HepG2 (cell line): ENCODE data around the gene PRAMEF27.
"Not testable (repeated sequence)": the region's sequence is repeated elsewhere in the genome, so short reads cannot be mapped to it uniquely, and the experiment has no call there.

Experiments
- GLI4 ChIP-seq: sonication (generic); formaldehyde crosslinking; IDR thresholded peaks from 2 replicates; pipeline ENCODE4 v1.5.1; 2020; ENCODE audit warnings: missing genetic modification reagents, mild to moderate bottlenecking, moderate library complexity, borderline replicate concordance
- GTF2F1 ChIP-seq: fragments of 150-350 bp; IDR thresholded peaks from 2 replicates; pipeline ENCODE4 v1.6.1; 2014; ENCODE audit warnings: low read length
- KAT7 ChIP-seq: IDR thresholded peaks from 2 replicates; pipeline ENCODE4 v1.6.1; 2018; ENCODE audit warnings: borderline replicate concordance, missing compliant biosample characterization
- KAT8 ChIP-seq: IDR thresholded peaks from 2 replicates; pipeline ENCODE4 v1.6.1; 2016; ENCODE audit warnings: missing genetic modification reagents, missing compliant biosample characterization
- KDM5B ChIP-seq: sonication (generic); formaldehyde crosslinking; IDR thresholded peaks from 2 replicates; pipeline ENCODE4 v1.4.0; 2020; ENCODE audit warnings: missing genetic modification reagents, mild to moderate bottlenecking, borderline replicate concordance
- MTF2 ChIP-seq: sonication (generic); formaldehyde crosslinking; IDR thresholded peaks from 2 replicates; pipeline ENCODE4 v1.5.0; 2020; ENCODE audit warnings: missing genetic modification reagents, borderline replicate concordance
- NR1H2 ChIP-seq: sonication (generic); formaldehyde crosslinking; IDR thresholded peaks from 2 replicates; pipeline ENCODE4 v1.8.1; 2022; ENCODE audit warnings: low read depth, missing genetic modification reagents, borderline replicate concordance
- SOX13 ChIP-seq, 3 experiments: fragments of 450-650 bp in 1 of 3; sonication (generic) in 1 of 3; formaldehyde crosslinking in 1 of 3; IDR thresholded peaks in 2 of 3; conservative IDR thresholded peaks in 1 of 3; 2 replicates each; pipeline versions ENCODE4 v1.5.0 to v1.6.1; 2016 to 2020; ENCODE audit warnings: antibody characterized with exemption in 1 of 3, mild to moderate bottlenecking in 1 of 3, missing compliant biosample characterization in 1 of 3, missing genetic modification reagents in 1 of 3, moderate library complexity in 1 of 3
- TAF1 ChIP-seq: sonication (generic); formaldehyde crosslinking; IDR thresholded peaks from 2 replicates; pipeline ENCODE4 v1.4.0; 2020; ENCODE audit warnings: missing genetic modification reagents
- TP53 ChIP-seq: sonication (generic); formaldehyde crosslinking; conservative IDR thresholded peaks from 2 replicates; pipeline ENCODE4 v1.4.0; 2020; ENCODE audit warnings: missing genetic modification reagents
- TF ChIP-seq, protein P1 (sequence below): IDR thresholded peaks from 2 replicates; pipeline ENCODE4 v1.6.1; 2012; ENCODE audit warnings: inconsistent platforms
- TF ChIP-seq, protein P2 (sequence below): IDR thresholded peaks from 2 replicates; pipeline ENCODE4 v1.6.1; 2016; ENCODE audit warnings: low read depth, borderline replicate concordance

DNA sequence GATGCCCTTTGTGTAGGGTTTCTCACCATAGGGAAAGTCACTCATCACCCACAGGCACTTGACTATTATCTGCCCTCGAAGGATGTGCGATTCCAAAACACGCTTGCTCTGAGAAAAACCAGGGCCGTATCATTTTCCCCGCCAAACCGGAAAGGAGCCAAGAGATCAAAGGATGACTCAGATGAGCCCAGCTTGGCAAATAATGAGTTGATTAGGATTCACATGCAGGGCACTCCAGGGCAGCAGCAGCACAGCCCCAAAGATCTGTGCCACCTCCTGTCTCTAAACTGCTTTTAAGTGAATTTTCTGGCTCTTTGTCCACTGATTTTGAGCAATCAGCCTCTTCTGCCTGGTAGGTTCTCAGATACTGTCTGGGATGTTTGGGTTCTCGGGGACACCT, 44.4 kb downstream of the PRAMEF27 start:
- TF ChIP-seq KAT7 (CRISPR knock-in tag); TP53; SOX13 (IDR thresholded peaks at IDR 0.05); SOX13 (CRISPR knock-in tag; conservative IDR thresholded peaks at IDR 0.05 in 1 of 2, IDR thresholded peaks at IDR 0.05 in 1 of 2); TAF1 (CRISPR knock-in tag); NR1H2 (CRISPR knock-in tag); GTF2F1; GLI4 (CRISPR knock-in tag); KAT8 (CRISPR knock-in tag); MTF2 (CRISPR knock-in tag); KDM5B (CRISPR knock-in tag): not testable (repeated sequence)
- TF ChIP-seq, protein P1, sequence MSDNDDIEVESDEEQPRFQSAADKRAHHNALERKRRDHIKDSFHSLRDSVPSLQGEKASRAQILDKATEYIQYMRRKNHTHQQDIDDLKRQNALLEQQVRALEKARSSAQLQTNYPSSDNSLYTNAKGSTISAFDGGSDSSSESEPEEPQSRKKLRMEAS = not testable (repeated sequence)
- TF ChIP-seq, protein P2, sequence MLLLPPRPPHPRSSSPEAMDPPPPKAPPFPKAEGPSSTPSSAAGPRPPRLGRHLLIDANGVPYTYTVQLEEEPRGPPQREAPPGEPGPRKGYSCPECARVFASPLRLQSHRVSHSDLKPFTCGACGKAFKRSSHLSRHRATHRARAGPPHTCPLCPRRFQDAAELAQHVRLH (CRISPR knock-in tag) = not testable (repeated sequence)
